ENCODE results near the gene RNF213. TPM values are rescaled to one million over a fixed set of nuclear protein-coding genes. Genes with fewer than 3 reads are reported as not detected.
A peak's percentile ranks its signal among the peaks of the same experiment; 100 is the strongest.

The RNF213 gene
- total and polyA plus RNA-seq, 10 of the 15 experiments (the other 5 are each of a cell fraction or from before 2014, with no cell fraction given): 18.6 to 145 (median 65.8) TPM

GRCh38 chr17:80380555-80381002, 119.9 kb downstream of the RNF213 start (continued):
- TF ChIP-seq, protein P1, sequence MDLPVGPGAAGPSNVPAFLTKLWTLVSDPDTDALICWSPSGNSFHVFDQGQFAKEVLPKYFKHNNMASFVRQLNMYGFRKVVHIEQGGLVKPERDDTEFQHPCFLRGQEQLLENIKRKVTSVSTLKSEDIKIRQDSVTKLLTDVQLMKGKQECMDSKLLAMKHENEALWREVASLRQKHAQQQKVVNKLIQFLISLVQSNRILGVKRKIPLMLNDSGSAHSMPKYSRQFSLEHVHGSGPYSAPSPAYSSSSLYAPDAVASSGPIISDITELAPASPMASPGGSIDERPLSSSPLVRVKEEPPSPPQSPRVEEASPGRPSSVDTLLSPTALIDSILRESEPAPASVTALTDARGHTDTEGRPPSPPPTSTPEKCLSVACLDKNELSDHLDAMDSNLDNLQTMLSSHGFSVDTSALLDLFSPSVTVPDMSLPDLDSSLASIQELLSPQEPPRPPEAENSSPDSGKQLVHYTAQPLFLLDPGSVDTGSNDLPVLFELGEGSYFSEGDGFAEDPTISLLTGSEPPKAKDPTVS (IDR thresholded peaks at IDR 0.05; ENCODE audit: low read depth, low read length): no peak
- TF ChIP-seq ZNF217 (IDR thresholded peaks at IDR 0.05): no peak
- no peak for TF ChIP-seq ZNF622 (IDR thresholded peaks at IDR 0.05)

DNA sequence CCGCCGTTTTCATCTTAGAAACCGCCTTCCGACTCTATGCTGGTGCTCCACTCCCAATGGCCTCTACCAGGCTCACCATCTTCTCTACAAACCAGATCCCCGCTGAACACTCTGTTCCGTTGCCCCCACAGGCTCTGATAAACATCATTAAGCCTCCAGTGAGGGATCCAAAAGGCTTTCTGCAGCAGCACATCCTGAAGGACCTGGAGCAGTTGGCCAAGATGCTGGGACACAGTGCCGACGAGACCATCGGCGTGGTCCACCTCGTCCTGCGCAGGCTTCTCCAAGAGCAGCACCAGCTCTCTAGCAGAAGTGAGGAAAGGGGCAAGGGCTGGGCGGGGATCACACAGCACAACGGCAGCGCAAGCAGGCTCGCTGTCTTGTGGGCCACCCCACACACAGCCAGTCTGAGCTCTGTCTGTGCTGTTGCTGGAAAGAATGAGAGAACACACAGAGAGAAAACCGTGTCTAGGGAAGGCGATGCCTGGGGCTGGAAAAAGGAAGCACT, 120.8 kb downstream of the RNF213 start:
- H3K4me1 ChIP-seq (ENCODE audit: control insufficient read depth, insufficient read depth, low read length): no peaks in the 10 kb centered on the region
- SMC1A ChIA-PET (ENCODE audit: uncharacterized antibody, unreplicated experiment): interaction anchor here (1.1 kb wide), 1 partner anchor 12 kb away, joined by 3 read pairs; no protein-coding TSS in a partner anchor
- no peak for ATAC-seq
- intact Hi-C loops (cut with micrococcal nuclease; ENCODE audit: unreplicated experiment): no loop called here
- TF ChIP-seq CREM (IDR thresholded peaks at IDR 0.05; ENCODE audit: low read depth): no peak
- TF ChIP-seq POLR2A (IDR thresholded peaks at IDR 0.05; ENCODE audit: low read depth, low read length): 0 out of 2 replicates have a peak, but pooled peaks have one; percentile 25
- FAIRE-seq: no peak
- POLR2A ChIA-PET: interaction anchor here (0.5 kb wide), 1 partner anchor 228 kb away, joined by 4 read pairs; no protein-coding TSS in a partner anchor
- H3K4me3 ChIP-seq: no peak overlapping the region
- H3K9me3 ChIP-seq (replicated peaks; ENCODE audit: control insufficient read depth, insufficient read depth, low read length): no peaks in the 10 kb centered on the region
- DNase-seq (ENCODE audit: low read depth, low spot score): no peak
- whole genome bisulfite sequencing (ENCODE audit: insufficient coverage, insufficient replicate concordance, low lambda C conversion rate, missing lambda C conversion rate): 97% methylated on average over 18 of the region's 18 CpGs
- RAD21 ChIA-PET (ENCODE audit: unreplicated experiment): no interaction called here
- CTCF ChIA-PET: interaction anchor here (1.1 kb wide), 1 partner anchor 182 kb away, joined by 3 read pairs; no protein-coding TSS in a partner anchor
- H3K79me2 ChIP-seq (ENCODE audit: control insufficient read depth, insufficient read depth, low read length): no peaks in the 10 kb centered on the region
- no TSS peak for BruUV-seq (replicated peaks)
- H2AFZ ChIP-seq (ENCODE audit: control insufficient read depth, low read depth, low read length): no peak overlapping the region
- no peaks in the 10 kb centered on the region for H4K20me1 ChIP-seq (ENCODE audit: control insufficient read depth, insufficient read depth)
- no peak overlapping the region for H3K27ac ChIP-seq (ENCODE audit: control insufficient read depth, insufficient read depth)
- no peaks in the 10 kb centered on the region for H3K27me3 ChIP-seq (replicated peaks in 1 of 2; ENCODE audit: control insufficient read depth in 2 of 2, insufficient read depth in 2 of 2, low read length in 1 of 2)
- no peak overlapping the region for H3K4me2 ChIP-seq (ENCODE audit: control insufficient read depth, insufficient read depth)
- H3K36me3 ChIP-seq (ENCODE audit: control insufficient read depth in 2 of 2, insufficient read depth in 2 of 2, low read length in 1 of 2): peaks cover 44 to 79% of the 10 kb centered on the region in 2 experiments
- no peak overlapping the region for H3K9ac ChIP-seq (ENCODE audit: control insufficient read depth, insufficient read depth, low read length)
- in situ Hi-C loops (cut with MboI): no loop called here

Data from GM12878 (cell line).